Measurements from ENCODE around the gene PPP1R3C.
A peak's percentile ranks its signal among the peaks of the same experiment; 100 is the strongest.

PPP1R3C gene

GRCh38 chr10:91668913-91669312 is 36.0 kb upstream of the PPP1R3C start:
- TF ChIP-seq CTCF (IDR thresholded peaks at IDR 0.05; ENCODE audit: low read length, missing control alignments) = no peak
- no peak overlapping the region for H3K4me3 ChIP-seq (replicated peaks; ENCODE audit: low read depth, low read length)
- DNase-seq (ENCODE audit: low read depth) = no peak

- TF ChIP-seq CTCF (IDR thresholded peaks at IDR 0.05; ENCODE audit: low read length, missing control alignments) = no peak
- no peak overlapping the region for H3K4me3 ChIP-seq (replicated peaks; ENCODE audit: low read depth, low read length)
- peak; percentile 26 for DNase-seq (ENCODE audit: low read depth)
Measured at GRCh38 chr10:91665842-91666241, 33.0 kb upstream of the PPP1R3C start.

GRCh38 chr10:91664426-91664825 is 31.6 kb upstream of the PPP1R3C start:
- no peak for DNase-seq (ENCODE audit: low read depth)
- no peak for TF ChIP-seq CTCF (IDR thresholded peaks at IDR 0.05; ENCODE audit: low read length, missing control alignments)
- H3K4me3 ChIP-seq (replicated peaks; ENCODE audit: low read depth, low read length) = no peak overlapping the region

- no peak overlapping the region for H3K4me3 ChIP-seq (replicated peaks; ENCODE audit: low read depth, low read length)
- DNase-seq (ENCODE audit: low read depth) = no peak
- no peak for TF ChIP-seq CTCF (IDR thresholded peaks at IDR 0.05; ENCODE audit: low read length, missing control alignments)
Measured at GRCh38 chr10:91662993-91663392, 30.1 kb upstream of the PPP1R3C start.

GRCh38 chr10:91653219-91653870 is 20.5 kb upstream of the PPP1R3C start:
- peak; percentile 86 for DNase-seq (ENCODE audit: low read depth)
- TF ChIP-seq CTCF (IDR thresholded peaks at IDR 0.05; ENCODE audit: low read length, missing control alignments) = no peak
- H3K4me3 ChIP-seq (replicated peaks; ENCODE audit: low read depth, low read length) = no peak overlapping the region

- peak; percentile 83 for DNase-seq (ENCODE audit: low read depth)
- TF ChIP-seq CTCF (IDR thresholded peaks at IDR 0.05; ENCODE audit: low read length, missing control alignments) = no peak
- no peak overlapping the region for H3K4me3 ChIP-seq (replicated peaks; ENCODE audit: low read depth, low read length)
Measured at GRCh38 chr10:91652364-91652763, 19.5 kb upstream of the PPP1R3C start.

GRCh38 chr10:91643700-91644099 is 10.8 kb upstream of the PPP1R3C start:
- peak; percentile 39 for DNase-seq (ENCODE audit: low read depth)
- TF ChIP-seq CTCF (IDR thresholded peaks at IDR 0.05; ENCODE audit: low read length, missing control alignments) = peak; percentile 41
- no peak overlapping the region for H3K4me3 ChIP-seq (replicated peaks; ENCODE audit: low read depth, low read length)
